HG03064 (cell line): ENCODE measurements around the gene FRYL.
"Not testable (repeated sequence)": the region's sequence is repeated elsewhere in the genome, so short reads cannot be mapped to it uniquely, and the experiment has no call there.

Experiments
- ATAC-seq: cut with Tn5 transposase; IDR thresholded peaks from one replicate; pipeline ENCODE4 v1.9.1; 2021; ENCODE audit warnings: low read depth; ENCODE audit not compliant: unreplicated experiment

The FRYL gene

DNA sequence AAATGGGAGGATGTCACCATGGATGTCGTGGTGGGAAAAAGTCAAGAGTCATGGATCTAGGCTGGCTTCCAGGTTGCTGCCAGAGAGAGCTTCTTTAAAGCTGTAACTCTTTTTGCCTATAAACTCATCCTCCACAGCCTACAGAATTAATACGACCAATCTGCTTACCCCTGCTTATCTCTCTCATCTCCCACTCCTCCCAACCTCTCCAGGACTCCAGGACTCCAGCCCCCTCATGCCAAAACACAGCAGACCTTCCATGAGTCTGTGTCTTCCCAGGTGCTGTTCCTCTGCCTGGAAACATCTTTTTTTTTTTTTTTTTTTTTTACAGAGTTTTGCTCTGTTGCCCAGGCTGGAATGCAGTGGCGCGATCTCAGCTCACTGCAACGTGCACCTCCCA, 312.2 kb downstream of the FRYL start:
- ATAC-seq = no peak

DNA sequence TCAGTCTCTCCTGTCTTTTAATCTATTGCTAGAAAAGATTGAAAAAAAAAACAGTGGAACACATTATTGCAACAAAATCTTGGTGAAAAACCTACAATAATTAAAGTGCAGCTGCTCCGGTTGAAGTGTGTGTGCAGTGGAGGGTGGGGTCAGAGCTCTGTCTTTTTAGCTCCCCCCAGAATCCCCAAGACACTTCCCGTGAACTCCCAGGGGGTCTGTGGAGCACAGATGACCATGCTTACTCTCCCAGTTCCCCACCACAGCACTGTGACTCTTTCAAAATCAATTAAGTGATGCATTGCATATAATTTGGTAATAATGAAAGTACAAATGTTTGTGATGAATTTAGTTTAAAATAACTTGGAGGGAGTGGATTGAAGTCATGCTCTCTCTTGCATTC, 312.6 kb downstream of the FRYL start:
- ATAC-seq = no peak

DNA sequence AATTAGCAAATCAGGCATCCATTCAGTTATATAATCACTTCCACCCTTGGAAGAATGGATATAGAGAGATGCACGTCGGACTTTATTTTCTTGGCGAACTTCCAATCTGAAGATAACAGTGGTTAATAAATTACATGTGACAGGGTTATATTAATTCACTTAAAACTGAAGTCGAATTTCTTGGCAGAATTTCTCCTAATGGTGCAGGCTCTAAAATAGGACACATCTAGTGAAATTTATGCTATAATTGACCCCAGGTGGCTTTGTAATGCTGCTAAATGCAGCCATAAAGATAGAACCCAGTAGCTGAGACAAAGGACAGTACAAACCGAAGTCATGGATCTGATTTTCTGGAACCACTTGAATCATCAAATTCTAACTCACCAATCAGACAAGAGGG, 317.7 kb downstream of the FRYL start:
- ATAC-seq = no peak

DNA sequence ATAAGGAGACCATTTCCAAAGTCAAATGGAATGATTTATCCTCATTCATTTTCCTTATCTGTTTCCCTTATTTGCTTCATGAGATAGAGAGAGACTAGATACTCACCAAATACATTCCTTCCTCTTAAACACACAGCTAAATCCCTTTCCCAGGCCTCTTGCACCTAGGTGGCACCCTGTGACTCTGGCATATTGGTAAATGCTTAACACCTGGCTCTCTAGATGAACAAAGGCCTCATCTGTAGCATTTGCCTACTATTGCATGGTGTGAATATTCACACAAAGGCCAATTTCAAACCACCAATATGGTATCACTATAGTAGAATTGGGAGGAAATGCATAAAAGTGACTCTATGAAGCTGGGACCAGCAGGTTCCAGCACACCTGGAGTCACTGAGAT, 319.1 kb downstream of the FRYL start:
- ATAC-seq = no peak

GRCh38 chr4:48454591-48454990, 325.5 kb downstream of the FRYL start:
- ATAC-seq = no peak

GRCh38 chr4:48451656-48452055, 328.4 kb downstream of the FRYL start:
- ATAC-seq = not testable (repeated sequence)

DNA sequence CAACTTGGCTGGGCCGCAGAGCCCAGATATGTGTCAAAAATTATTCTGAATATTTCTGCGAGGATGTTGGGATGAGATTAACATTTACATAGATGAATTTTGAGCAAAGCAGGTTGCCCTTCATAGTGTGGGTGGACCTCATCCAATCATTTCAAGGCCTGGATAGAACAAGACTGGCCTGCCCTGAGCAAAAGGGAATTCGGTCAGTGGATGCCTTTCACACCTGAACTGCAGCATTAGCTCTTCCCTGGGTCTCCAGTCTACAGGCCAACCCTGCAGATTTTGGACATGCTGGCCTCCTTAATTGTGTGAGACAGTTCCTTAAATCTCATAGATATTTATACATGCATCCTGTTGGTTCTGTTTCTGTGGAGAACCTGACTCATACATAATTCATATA, 329.3 kb downstream of the FRYL start:
- ATAC-seq = no peak

- no peak for ATAC-seq
Measured at GRCh38 chr4:48449151-48449550, 330.9 kb downstream of the FRYL start.
